ENCODE measurements around the gene JAZF1.

DNA sequence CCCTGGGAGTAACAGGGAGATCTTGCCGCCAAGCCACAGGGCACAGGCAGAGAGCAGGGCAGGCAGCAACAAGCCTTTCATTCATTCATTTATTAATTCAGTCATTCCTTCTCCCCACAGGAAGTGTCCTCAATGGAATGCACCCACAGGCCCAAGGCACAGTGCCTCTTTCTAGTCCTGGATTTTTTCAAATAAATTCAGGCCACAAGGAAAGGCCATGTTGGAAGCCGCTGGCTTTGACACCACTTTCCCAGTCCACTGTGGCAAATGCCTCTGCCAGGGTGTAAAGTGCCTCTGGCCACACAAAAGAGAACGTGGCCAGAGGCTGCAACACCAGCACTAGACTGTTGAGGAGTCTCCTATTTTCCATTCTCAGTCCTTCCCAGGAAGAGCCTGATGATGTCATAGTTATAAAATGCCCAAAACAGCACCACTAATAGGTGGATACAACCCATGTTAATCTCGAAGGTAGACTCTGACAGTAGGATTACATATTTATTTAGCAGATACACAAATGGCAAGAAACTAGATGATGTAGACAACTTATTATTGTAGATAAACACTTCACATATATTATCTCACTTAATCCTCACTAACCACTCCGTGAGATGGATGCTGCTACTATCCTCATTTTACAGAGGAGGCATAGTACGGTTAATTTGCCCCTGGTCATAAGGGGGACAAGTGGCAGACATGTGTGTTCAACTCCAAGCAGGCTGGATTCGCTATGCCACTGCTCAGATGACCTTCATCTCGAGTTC, 5.5 kb downstream of the JAZF1 start:
- TF ChIP-seq, protein P1, sequence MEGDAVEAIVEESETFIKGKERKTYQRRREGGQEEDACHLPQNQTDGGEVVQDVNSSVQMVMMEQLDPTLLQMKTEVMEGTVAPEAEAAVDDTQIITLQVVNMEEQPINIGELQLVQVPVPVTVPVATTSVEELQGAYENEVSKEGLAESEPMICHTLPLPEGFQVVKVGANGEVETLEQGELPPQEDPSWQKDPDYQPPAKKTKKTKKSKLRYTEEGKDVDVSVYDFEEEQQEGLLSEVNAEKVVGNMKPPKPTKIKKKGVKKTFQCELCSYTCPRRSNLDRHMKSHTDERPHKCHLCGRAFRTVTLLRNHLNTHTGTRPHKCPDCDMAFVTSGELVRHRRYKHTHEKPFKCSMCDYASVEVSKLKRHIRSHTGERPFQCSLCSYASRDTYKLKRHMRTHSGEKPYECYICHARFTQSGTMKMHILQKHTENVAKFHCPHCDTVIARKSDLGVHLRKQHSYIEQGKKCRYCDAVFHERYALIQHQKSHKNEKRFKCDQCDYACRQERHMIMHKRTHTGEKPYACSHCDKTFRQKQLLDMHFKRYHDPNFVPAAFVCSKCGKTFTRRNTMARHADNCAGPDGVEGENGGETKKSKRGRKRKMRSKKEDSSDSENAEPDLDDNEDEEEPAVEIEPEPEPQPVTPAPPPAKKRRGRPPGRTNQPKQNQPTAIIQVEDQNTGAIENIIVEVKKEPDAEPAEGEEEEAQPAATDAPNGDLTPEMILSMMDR (IDR thresholded peaks at IDR 0.05; ENCODE audit: low read length) = no peak
- no peak for TF ChIP-seq EZH2 (IDR thresholded peaks at IDR 0.05; ENCODE audit: borderline replicate concordance, low read length)

Data from OCI-LY1 (cell line).